22Rv1 (cell line): ENCODE results near the gene PLA2G2F.

Source experiments
- CTCF ChIP-seq: fragments of 450-650 bp; IDR thresholded peaks from 2 replicates; pipeline ENCODE4 v1.5.1; 2017; ENCODE audit warnings: mild to moderate bottlenecking
- ZFX ChIP-seq: fragments of 450-650 bp; IDR thresholded peaks from 2 replicates; pipeline ENCODE4 v1.6.1; 2017; ENCODE audit warnings: antibody characterized with exemption, borderline replicate concordance

DNA sequence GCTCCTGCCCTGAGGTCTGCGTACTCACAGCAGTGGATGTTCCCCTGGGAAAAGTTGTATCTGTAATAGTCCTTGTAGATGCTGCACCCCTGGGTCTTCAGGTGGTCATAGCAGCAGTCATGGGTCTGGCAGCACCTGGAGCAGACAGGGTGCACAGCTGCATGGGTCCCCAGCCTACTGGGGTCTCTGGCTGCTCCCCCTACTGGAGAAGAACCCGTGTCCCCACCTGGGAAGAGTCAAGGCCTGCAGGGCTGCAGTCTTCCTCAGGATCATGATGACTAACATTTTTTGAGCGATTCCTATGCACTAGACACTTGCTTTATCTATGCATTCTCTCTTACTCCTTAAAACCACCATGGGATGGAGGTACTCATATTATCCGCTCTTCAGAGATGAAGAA is 23.6 kb upstream of the PLA2G2F start:
- TF ChIP-seq CTCF (no peak), ZFX (no peak)
